HG03565 (cell line): ENCODE results near the gene E2F1.

Experiments used
- ATAC-seq: cut with Tn5 transposase; IDR thresholded peaks from one replicate; pipeline ENCODE4 v1.9.1; 2021; ENCODE audit warnings: mild to moderate bottlenecking, moderate library complexity; ENCODE audit not compliant: unreplicated experiment

The E2F1 gene

GRCh38 chr20:33687993-33688937, 2.1 kb upstream of the E2F1 start:
- ATAC-seq: no peak

DNA sequence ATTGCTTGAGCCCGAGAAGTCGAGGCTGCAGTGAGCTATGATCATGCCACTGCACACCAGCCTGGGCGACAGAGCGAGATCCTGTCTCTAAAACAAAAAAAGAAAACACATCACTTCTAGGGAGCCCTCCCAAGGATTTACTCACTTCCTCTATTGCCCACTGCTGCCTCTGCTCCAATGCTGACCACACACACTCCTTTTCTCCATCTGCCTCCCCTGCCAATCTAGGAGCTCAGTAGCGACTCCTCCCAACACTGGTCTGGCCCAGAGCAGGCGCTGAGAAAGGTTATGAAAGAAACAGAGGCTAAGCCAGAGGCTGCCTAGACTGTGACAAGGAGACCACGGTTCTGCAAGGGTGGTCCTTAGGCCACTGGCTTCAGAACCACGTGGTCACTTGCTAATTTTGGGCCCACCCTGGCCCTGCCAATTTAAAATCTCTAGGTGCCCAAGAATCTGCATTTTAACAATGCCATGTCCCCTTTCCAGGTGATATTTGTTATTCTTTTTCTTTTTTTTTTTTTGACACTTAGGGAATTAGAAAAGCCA, 1.3 kb upstream of the E2F1 start:
- no peak for ATAC-seq

GRCh38 chr20:33686984-33687366, 790 bp upstream of the E2F1 start:
- no peak for ATAC-seq

- ATAC-seq: peak; percentile 14
These were observed 671 bp downstream of the E2F1 start for GRCh38 chr20:33685328-33686099.

DNA sequence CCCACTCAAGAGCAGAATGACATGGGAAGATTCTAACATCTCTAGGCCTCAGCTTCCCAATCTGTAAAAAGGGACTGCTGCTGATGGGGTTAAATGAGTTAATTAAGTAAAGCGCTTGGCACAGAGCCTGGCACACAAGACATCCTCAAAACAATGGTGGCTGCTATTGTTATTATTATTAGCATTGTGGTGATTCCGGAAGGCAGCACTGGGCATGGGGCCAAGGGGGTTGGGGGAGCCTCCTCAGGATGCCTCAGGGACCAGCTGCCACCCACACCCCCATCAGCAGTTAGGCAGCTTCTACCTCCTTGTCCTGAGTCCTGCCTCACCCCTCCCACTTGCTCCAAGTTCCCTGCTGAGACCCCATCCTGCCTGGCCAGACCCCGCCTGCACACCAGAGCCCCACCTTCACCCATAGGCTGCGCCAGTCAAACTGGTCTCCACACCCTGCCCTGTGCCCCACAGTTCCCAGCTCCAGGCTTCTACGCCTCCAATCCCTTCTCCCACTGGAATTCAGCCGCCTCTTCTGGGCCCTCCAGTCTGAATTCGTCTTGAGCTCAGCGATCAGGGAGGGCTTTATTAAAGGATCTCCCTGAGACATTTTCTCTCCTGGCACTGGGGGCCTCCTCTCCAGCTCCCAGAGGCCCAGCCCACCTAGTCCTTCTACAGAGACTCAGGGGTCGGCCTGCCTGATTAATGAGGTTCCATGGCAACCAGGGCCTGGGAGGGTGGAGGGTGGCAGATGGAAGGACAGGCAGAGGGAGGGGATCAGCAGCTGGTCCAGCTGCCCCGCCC, 1.5 kb downstream of the E2F1 start:
- no peak for ATAC-seq

DNA sequence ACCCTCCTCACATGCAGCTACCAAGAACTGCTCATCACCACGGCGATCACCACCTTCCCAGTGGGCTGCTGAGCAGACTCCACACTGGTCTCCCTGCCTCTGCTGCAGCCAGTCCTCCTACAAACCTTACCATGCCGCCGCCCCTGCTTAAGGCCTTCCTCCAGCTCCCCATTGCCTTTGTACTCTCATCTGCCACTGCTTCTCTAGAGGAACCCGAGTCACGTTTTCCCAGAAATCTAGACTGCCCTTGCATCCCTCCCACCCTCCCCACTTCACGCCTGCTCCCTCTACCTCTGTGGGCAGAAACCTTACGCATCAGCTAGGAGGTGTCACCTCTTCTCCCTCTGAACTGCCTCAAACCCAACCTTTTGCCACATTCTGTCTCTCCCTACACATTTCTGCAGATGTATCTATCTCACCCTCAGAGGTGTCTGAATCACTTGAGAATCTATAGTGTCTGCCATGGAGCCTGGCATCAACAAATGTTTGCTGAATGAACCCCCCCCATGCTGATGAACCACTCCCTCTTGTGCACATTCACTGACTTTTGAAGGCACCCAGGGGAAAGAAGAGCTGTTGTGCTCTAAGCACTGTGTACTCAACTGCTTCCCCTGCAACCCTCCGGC, 4.3 kb downstream of the E2F1 start:
- ATAC-seq: no peak

DNA sequence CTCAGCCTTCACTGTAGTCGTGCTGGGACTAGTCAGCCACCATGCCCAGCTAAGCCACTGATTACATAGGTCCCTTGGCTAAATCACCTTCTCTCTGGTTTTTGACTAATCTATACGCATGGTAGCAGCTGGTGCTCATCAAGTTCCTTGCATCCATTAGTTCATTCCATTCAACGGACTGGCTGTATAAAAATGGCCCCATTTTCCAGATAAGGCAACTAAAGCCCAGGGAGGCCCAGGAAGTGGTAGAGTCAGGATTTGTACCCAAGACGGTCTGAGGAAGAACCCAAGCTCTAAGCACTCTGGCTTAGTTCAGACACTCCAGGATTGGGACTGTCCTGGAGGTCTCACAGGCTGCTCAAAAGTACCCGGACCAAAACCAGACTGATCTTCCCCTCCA, 4.9 kb downstream of the E2F1 start:
- ATAC-seq: no peak

- no peak for ATAC-seq
These were observed 5.5 kb downstream of the E2F1 start for GRCh38 chr20:33680686-33681085.

DNA sequence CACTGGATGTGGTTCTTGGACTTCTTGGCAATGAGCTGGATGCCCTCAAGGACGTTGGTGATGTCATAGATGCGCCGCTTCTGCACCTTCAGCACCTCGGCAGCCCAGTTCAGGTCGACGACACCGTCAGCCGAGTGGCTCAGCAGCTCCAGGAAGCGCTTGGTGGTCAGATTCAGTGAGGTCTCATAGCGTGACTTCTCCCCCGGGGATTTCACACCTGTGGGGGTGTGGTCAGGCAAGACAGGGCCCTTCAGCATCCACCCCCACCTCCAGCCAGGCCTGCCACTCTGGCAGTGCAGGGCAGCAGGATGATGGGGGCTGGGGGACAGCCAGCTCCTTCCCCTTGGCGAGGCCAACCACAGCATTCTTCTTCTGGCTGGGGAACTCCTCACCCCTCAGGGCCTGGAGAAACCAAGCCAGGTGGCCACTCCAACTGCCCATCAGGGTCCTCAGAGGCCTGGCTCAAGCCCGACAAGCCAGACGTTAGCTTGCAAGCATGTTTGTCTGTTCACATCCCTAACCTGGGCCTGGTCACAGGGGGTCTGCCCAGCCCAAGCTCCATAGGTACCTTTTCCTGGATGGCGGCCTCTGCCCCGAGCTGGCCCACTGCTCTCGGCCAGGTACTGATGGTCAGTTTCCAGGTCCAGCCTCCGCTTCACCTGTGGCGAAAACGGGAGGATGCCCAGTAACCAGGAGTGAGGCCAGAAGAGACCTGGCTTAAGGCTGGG, 6.3 kb downstream of the E2F1 start:
- peak; percentile 54 for ATAC-seq

- ATAC-seq: no peak
These were observed 8.0 kb downstream of the E2F1 start for GRCh38 chr20:33677991-33678702.

GRCh38 chr20:33676652-33677645, 9.2 kb downstream of the E2F1 start:
- ATAC-seq: no peak

- no peak for ATAC-seq
These were observed 10.1 kb downstream of the E2F1 start for GRCh38 chr20:33676121-33676520.

GRCh38 chr20:33675136-33675959, 10.8 kb downstream of the E2F1 start:
- no peak for ATAC-seq

GRCh38 chr20:33674294-33675135, 11.7 kb downstream of the E2F1 start, which contains the start of gene NECAB3:
TSS of gene NECAB3 (minus strand) at chr20:33674428. CDS start at chr20:33674352, 76 bp downstream.
- ATAC-seq: no peak

DNA sequence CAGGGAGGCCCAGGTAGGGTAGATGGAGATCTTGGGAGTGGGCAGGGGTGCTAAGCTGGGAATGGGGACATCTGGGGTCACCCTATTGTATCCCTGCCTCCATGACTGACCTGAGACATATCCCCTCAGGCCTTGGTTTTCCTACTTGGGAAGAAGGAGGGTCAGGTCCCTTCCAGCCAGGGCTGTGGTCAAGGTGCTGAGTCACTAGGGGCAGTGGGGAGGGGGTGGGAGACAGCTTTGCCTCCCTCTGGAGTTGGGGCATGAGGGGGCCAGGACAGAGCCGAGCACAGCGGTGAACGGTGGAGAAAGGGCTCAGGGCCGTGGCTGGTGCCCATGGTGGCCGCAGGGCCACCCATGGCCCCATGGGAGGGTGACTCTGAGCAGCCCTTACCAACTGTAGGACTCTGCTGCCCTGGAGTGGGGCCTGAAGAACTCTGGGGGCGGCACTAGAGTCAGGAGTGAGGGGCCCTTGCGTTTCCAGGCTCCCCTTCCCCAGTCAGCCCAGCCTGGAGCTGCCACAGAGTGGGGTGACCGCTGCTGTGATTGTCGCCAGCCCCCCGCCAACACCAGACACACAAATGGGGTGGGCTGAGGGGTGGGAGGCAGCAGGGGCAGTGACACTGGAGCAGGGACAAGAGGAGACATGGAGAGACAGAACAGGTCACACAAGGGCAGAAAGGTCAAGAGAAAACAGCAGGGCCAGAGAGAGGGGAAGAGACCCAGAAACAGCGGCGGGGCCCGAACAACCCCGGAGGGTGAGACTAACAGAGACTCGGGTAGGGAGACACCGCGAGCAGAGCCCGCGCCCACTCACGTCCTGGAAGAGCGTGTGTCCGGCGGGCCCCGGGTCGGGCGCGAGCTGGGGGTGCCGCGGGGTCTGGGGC, 12.5 kb downstream of the E2F1 start:
- no peak for ATAC-seq
